NCI-H2107 (cell line): ENCODE data around the gene DPP6.
"Not testable (repeated sequence)": the region's sequence is repeated elsewhere in the genome, so short reads cannot be mapped to it uniquely, and the experiment has no call there.

ENCODE experiments used
- DNase-seq: peaks from one replicate; lab custom pipeline; 2025; lab: John Stamatoyannopoulos, UW

The DPP6 gene

GRCh38 chr7:154148791-154149516 is 96.8 kb downstream of the DPP6 start:
- not testable (repeated sequence) for DNase-seq

DNA sequence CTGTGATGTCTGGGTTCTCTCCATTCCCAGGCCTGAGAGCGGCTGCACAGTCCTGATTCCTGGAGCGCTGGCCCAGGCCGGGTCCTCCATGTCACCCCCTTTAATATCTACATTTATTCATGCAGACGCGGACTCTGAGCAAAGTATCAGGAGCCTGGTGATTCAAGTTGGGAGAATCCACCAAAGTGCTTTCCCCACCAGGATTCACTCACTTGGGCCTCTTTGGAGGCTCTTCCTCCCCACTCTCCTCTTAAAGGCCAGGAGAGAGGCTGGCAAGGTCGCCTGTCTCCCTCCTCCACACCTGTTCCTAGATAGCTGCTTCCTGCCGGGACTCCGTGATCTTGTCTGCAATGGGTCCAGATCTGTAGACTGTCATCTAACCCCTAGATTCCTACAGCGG is 98.5 kb downstream of the DPP6 start:
- DNase-seq = not testable (repeated sequence)

DNA sequence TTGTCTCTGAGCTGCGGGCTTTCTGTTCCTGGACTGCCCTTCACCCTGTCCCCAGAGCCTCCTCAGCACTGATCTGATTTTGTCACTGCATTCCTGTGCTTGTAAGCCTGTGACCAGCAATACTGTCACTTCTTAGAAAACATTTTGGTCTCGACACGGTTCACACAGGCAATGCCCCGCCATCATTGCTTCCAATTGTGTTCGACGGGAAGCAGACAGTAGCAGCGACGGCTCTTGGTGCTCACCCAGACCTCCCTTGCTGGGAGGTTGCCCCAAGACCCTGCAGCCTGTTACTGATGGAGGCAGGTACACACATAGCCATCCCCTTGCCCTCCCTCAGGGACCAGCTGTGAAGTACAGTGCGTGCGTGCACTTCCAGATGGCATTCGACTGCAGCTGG is 99.1 kb downstream of the DPP6 start:
- not testable (repeated sequence) for DNase-seq

DNA sequence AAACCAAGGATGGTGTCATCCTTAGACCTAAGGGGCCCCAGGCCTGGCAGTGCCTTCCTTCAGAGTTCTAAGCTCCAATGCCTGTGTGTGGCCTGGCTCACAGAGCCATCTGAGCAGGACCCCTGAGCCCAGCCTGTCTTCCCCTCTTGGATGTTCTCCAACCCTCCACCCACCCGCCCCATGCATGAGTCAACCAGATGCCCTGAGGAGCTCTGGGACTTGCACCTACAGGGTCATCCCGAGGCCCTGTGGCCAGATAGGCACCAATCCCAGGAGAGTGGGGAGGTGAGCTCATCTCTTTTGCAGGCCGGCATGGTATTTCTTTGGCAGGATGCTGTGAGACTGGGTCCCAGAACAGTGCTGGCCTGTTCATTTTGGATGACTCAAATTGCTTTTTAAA is 103.7 kb downstream of the DPP6 start:
- not testable (repeated sequence) for DNase-seq

DNA sequence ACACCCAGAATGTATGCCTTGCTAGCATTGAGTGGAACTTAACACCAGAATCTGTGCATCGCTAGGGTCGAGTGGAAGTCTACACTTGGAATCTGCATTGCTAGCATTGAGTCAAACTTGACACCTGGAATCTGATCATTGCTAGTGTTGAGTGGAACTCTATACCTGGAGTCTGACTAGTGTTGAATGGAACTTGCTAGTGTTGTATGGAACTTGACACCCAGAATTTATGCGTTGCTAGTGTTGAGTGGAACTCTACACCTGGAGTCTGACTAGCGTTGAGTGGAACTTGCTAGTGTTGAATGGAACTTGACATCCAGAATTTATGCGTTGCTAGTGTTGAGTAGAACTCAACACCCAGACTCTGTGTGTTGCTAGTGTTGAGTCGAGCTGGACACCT is 110.7 kb downstream of the DPP6 start:
- DNase-seq = peak; percentile 89

DNA sequence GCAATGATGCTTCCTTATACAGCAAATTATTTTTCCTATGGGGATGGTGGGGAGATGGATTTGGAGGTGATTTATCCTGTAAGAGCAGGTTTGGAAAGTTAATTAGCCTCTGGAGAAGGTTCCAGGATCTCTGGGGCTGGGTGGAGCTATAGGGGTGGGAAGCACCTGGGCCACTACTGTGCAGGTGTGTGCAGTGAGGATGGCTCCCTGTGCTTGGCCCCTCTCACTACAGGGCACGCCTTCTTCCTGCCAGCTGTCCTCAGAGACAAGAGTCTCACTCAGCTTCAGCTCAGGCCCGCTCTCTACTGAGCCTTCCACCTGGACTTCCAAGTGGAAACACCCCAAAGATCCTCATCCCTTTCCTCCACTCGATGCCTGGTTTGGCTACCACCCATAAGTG is 111.4 kb downstream of the DPP6 start:
- not testable (repeated sequence) for DNase-seq

DNA sequence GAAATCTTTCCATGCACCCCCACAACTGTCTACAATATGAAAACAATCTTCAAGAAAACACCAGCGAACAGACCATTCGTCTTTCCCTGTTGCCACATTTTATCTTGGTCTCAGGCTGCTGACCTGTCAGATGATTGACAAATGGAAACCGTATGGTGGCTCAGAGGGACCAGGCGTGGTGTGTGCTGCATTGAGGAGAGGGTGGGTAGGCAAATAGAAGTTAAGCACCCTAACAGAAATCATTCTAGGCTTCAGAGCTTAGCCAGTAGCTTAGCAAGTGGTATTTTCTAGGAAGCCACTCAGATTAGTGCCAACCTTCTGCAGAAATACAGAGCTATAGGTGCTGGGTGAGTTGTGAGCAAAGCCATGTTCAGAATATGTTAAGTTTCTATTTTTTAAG is 114.9 kb downstream of the DPP6 start:
- no peak for DNase-seq

DNA sequence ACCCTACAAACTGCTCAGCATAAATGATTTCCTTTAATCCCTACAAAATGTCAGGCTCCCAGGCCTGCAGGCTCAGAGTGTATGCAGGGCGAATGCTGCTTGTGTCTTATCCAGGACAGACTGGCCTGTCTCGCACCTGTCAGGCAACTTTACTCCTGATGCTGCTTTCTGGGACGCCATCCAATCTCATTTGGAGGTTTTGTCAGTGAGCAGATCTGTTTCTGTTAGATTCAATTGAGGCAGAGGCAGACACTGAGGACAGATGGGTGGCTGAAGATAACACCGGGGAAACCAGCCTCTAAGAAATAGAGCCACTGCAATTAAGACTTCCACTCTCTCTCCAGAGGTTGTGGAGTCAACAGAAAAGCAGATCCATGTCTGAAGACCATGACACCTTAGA is 115.6 kb downstream of the DPP6 start:
- peak; percentile 22 for DNase-seq

GRCh38 chr7:154171422-154171821 is 119.2 kb downstream of the DPP6 start:
- DNase-seq = peak; percentile 61

GRCh38 chr7:154172236-154172635 is 120.0 kb downstream of the DPP6 start:
- no peak for DNase-seq

GRCh38 chr7:154177584-154177983 is 125.4 kb downstream of the DPP6 start:
- no peak for DNase-seq

GRCh38 chr7:154178895-154179294 is 126.7 kb downstream of the DPP6 start:
- DNase-seq = no peak

GRCh38 chr7:154183482-154183881 is 131.3 kb downstream of the DPP6 start:
- no peak for DNase-seq

- no peak for DNase-seq
Observed at GRCh38 chr7:154183946-154184345, 131.7 kb downstream of the DPP6 start.

DNA sequence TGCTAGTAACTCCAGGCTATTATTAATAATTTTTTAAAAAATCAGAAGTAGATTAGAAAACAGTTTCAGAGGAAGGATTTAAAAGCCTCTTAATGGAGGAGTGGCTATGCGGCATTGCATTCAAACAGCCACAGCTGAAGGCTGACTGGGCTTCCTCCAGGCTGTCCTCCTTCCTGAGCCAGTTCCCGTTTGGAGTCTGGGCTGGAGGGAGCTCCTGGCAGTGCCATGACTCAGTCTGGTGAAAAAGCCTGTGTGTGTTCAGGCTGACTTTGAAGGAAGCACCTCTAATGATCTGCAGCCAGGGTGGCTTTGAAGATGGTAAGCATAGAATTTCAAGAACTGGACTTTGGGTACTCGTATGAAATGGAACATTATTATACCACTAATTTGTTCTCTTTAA is 134.6 kb downstream of the DPP6 start:
- no peak for DNase-seq

GRCh38 chr7:154188330-154188729 is 136.1 kb downstream of the DPP6 start:
- DNase-seq = no peak

DNA sequence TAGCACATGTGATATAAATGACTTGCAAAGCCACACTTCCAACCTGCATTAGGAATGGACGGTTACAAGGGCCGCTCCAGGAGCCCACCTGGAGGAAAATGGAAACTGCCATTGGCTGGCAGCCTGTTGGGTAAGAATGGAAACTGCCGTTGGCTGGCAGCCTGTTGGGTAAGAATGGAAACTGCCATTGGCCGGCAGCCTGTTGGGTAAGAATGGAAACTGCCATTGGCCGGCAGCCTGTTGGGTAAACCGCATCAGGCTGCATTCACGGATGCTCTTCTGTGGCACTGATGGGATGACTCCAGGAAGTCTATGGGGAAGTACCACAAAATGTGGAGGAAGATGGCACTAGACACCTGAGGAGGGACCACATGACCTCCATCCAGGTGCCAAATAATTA is 143.1 kb downstream of the DPP6 start:
- DNase-seq = no peak

DNA sequence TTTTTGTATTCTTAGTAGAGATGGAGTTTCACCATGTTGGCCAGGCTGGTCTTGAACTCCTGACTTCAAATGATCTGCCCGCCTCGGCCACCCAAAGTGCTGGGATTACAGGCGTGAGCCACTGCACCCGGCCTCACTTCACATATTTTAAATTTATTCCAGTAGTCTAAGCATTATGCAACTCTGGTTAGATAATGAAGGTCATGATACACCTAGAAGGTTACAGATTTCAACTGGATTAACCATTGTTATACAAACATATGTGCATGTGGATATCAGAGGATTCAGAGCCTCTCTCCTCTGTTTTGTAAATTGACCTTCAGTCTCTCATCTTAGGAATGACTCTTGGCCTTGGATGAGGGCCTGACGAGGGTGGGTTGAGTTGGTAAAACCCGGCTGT is 146.3 kb downstream of the DPP6 start:
- DNase-seq = no peak

DNA sequence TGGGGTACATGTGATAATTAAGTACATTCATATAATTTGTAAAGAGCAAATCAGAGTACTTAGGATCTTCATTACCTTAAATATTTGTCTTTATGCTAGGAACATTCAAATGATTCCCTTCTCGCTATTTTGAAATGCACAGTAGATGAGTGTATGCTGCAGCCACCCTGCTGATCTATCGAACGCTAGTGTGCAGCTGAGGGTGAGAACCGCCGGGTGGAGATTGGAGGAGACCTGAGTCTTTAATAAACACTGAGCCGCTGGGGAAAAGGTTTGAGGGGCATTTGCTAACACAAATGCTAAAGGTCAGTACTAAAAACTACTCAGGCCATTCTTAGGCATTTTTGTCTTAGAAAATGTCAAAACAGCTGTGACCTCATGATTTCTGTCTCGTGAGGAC is 148.0 kb downstream of the DPP6 start:
- no peak for DNase-seq

GRCh38 chr7:154202002-154202401 is 149.8 kb downstream of the DPP6 start:
- DNase-seq = no peak

DNA sequence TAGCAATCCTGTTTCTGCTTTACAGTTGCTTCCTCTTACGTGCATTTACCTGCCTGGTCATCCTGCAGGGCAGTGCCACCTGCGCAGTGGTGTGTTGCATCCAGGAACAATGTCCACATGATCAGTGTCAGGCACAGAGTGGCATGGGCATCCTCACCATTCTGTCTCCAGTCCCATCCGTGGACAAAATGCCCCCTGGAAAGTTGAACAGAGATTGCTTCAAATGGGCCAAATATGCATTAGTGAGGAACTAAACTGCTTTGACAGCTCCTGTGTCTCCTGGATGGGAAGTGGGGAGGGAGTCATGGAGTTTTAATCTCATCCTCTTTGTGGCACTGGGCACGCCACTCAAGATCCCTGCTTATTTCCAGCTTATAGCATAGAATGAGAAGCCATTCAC is 151.8 kb downstream of the DPP6 start:
- DNase-seq = no peak

GRCh38 chr7:154212861-154213260 is 160.7 kb downstream of the DPP6 start:
- DNase-seq = no peak

- DNase-seq = no peak
Observed at GRCh38 chr7:154217688-154218340, 165.6 kb downstream of the DPP6 start.

- no peak for DNase-seq
Observed at GRCh38 chr7:154231732-154232131, 179.5 kb downstream of the DPP6 start.
